ENCODE measurements around the gene PUS7.

PUS7 gene

DNA sequence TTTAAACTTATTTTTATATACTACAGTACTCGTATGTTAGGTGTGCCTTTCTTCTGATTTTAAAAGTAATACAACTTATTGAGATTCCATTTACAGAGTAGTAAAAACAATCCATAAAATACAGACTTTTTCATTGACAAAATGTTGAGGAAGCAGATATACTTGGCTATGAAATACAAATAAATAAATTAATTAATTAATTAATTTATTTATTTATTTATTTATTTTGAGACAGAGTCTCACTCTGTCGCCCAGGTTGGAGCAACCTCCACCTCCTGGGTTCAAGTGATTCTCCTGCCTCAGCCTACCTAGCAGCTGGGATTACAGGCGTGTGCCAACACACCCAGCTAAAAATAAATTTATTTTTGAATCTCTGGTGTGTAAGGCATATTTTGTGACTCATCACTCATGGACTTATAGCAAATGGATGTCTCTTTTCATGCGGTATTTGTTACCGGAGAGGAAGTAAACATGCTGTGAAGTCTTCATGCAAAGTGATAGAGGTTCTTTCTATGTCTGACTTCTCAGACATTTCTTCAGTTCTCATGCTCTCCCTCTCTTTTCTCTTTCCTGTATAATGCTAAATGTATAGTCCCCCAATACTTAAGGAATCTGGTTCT, 113.2 kb downstream of the PUS7 start:
- no peak for DNase-seq (ENCODE audit: low read depth)
- no peak overlapping the region for H3K4me3 ChIP-seq (ENCODE audit: low read depth, low read length)

Measured in skeletal muscle cell (primary cell).